Activated CD4-positive, CD25-positive, alpha-beta regulatory T cell treated with anti-CD3 and anti-CD28 coated beads, Interleukin-2, amount 50 U/mL, for 72 hours (primary cell): ENCODE measurements around the gene ABCB8.
"Not testable (repeated sequence)": the region's sequence is repeated elsewhere in the genome, so short reads cannot be mapped to it uniquely, and the experiment has no call there.

Experiments used
- DNase-seq: peaks from one replicate; pipeline ENCODE4 v3.0.0; 2021

Gene ABCB8

GRCh38 chr7:151015967-151016366 lies 12.3 kb upstream of the ABCB8 start:
- DNase-seq, result no peak

- DNase-seq, result no peak
Observed at GRCh38 chr7:151016505-151016904, 11.7 kb upstream of the ABCB8 start.

- no peak for DNase-seq
Observed at GRCh38 chr7:151016942-151017341, 11.3 kb upstream of the ABCB8 start.

GRCh38 chr7:151017370-151017952 lies 10.8 kb upstream of the ABCB8 start:
- no peak for DNase-seq

- peak; percentile 81 for DNase-seq
Observed at GRCh38 chr7:151017953-151018420, 10.3 kb upstream of the ABCB8 start.

- DNase-seq, result no peak
Observed at GRCh38 chr7:151018421-151019129, 9.7 kb upstream of the ABCB8 start.

- DNase-seq, result no peak
Observed at GRCh38 chr7:151019130-151019447, 9.2 kb upstream of the ABCB8 start.

GRCh38 chr7:151020231-151020630 lies 8.0 kb upstream of the ABCB8 start:
- DNase-seq, result no peak

GRCh38 chr7:151023232-151023631 lies 5.0 kb upstream of the ABCB8 start:
- DNase-seq, result no peak

- DNase-seq, result no peak
Observed at GRCh38 chr7:151024435-151025056, 3.7 kb upstream of the ABCB8 start, which contains the start of gene ATG9B. TSS of gene ATG9B (minus strand) at chr7:151024494. CDS start at chr7:151024423, 71 bp downstream.

GRCh38 chr7:151025924-151026671 lies 2.2 kb upstream of the ABCB8 start:
- no peak for DNase-seq

GRCh38 chr7:151026771-151027727 lies 1.2 kb upstream of the ABCB8 start:
- not testable (repeated sequence) for DNase-seq

GRCh38 chr7:151027728-151028130 lies 521 bp upstream of the ABCB8 start:
- not testable (repeated sequence) for DNase-seq

- DNase-seq, result no peak
Observed at GRCh38 chr7:151028948-151029501, 775 bp downstream of the ABCB8 start.

- no peak for DNase-seq
Observed at GRCh38 chr7:151031011-151031410, 2.8 kb downstream of the ABCB8 start.

GRCh38 chr7:151032936-151033863 lies 5.0 kb downstream of the ABCB8 start:
- DNase-seq, result no peak

- no peak for DNase-seq
Observed at GRCh38 chr7:151033864-151034249, 5.6 kb downstream of the ABCB8 start.

- DNase-seq, result no peak
Observed at GRCh38 chr7:151034312-151035025, 6.2 kb downstream of the ABCB8 start.

- DNase-seq, result no peak
Observed at GRCh38 chr7:151035026-151035717, 6.9 kb downstream of the ABCB8 start.

GRCh38 chr7:151035902-151036301 lies 7.7 kb downstream of the ABCB8 start:
- no peak for DNase-seq
